Measurements from ENCODE around the gene KIAA0930. TPM values are rescaled to one million over a fixed set of nuclear protein-coding genes. Genes with fewer than 3 reads are reported as not detected.

The KIAA0930 gene
- polyA plus RNA-seq, 4 donors: 15.7 to 23.3 (median 22.2) TPM

- no peak for DNase-seq (ENCODE audit: low read depth in 4 of 4, low spot score in 2 of 4)
These were observed 17.2 kb downstream of the KIAA0930 start for GRCh38 chr22:45223304-45224117.

DNA sequence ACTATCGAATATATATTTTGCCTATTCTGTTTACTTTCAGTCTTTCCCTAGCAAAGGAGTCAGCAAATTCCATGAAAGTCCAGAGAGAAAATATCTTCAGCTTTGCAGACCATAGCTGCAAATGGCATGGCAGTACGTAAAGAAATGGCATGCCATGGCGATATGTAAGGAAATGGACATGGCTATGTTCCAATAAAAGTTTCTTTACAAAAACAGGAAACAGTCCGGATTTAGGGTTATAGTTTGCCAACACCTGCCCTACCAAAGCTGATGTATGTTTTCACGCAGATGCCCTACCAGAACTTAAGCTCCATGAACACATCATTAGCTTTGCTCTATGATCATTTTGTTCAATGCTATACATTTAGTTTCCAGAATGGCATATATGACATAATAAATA, 19.5 kb downstream of the KIAA0930 start:
- no peak for DNase-seq (ENCODE audit: low read depth in 4 of 4, low spot score in 2 of 4)

DNA sequence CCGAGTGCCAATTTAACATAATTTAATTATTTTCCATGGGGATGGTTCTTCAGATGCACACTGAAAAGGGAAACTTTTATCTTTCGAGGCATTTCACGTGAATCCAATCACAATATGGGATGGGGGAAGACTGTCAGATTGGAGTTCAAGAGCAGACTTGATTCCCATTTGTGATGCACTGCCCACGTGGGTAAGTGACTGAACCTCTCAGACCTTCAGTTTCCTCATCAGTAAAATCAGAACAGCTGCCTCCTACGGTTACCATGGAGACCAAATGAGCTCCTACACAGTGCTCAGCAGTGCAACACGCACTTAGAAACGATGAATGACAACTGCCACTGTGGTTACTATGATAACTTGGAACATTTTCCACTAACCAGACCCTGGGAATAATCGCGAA, 21.7 kb downstream of the KIAA0930 start:
- DNase-seq (ENCODE audit: low read depth in 4 of 4, low spot score in 2 of 4): no peak

GRCh38 chr22:45217806-45218205, 22.9 kb downstream of the KIAA0930 start:
- DNase-seq (ENCODE audit: low read depth in 4 of 4, low spot score in 2 of 4): no peak

- DNase-seq (ENCODE audit: low read depth in 4 of 4, low spot score in 2 of 4): no peak
These were observed 23.3 kb downstream of the KIAA0930 start for GRCh38 chr22:45217345-45217744.

DNA sequence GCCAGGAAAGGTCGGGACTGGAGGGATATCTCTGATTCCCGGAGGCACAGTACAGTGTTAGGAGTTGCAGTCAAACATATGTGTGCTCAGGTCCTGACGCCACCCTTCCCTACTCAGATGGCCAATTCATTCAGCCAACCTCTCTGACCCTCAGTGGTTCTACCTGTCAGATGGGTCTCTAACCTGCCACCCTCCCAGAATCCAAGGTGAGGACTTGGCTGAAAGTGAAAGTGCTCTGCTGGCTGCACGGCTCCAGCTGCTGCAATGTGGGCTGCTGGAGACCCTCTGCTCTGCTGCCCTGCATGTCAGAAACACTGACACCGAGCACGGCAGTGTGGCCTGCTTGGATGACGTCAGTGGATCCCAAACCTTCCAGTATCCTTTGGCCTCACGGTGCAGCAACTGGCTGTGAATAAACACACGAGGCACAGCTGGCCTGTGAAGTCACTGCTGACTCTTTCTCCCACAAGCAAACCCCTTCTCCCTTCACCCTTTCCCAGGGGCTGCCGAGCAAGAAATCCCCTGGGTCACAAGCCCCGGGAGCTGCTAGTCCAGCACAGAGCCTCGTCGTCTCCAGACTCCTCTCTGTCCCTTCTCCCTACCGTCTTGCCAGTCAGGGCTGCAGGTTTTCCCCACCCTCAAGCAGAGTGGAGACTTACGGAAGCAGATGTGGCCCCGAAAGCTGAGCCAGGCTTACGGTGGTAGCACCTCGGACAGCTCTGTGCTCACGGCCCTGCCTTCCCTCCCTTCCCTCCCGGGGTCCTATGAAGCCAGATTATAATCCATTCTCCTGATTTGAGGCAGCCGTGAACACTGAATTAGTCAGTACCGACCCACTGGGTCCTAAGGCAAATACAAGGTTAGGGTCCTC, 24.3 kb downstream of the KIAA0930 start:
- no peak for DNase-seq (ENCODE audit: low read depth in 4 of 4, low spot score in 2 of 4)

GRCh38 chr22:45212992-45213751, 27.5 kb downstream of the KIAA0930 start:
- DNase-seq (ENCODE audit: low read depth in 4 of 4, low spot score in 2 of 4): no peak

- no peak for DNase-seq (ENCODE audit: low read depth in 4 of 4, low spot score in 2 of 4)
These were observed 28.4 kb downstream of the KIAA0930 start for GRCh38 chr22:45212306-45212709.

DNA sequence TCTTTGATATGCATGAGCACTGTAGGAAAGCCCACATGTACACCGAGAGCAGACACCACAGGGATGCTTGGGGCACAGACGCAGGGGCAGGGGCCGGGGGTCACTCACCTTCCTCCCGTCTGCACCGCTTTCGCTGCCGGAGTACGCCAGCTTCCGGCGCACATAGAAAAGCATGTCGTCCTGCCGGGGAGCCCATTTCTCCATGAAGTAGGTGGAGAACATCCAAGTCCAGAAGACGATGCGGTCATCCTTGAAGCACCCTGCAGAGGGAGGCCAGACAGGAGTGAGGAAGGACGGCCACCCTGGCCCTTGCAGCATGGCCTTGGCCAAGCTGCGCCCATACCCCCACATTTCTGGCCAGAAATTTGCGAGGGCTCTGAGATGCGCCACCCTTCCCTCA, 28.8 kb downstream of the KIAA0930 start:
- no peak for DNase-seq (ENCODE audit: low read depth in 4 of 4, low spot score in 2 of 4)

DNA sequence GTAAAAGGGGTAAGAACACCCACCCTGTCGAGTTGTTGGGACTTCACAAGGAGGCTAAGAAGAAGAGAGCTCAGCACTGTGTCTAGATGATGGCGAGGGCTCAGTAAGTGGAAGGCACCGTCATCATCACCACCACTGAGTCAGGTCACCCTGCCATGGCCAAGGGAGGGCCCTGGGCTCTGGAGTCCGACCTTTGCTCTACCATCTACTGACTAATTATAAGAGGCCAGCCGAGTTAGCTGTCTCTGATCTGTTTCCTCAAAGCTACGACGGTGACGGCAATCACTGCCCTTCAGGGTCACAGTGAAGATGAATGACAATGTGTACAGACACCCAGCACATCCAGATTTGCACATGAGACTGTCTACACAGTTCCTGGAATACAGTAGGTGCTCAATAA, 29.3 kb downstream of the KIAA0930 start:
- DNase-seq (ENCODE audit: low read depth in 4 of 4, low spot score in 2 of 4): no peak

GRCh38 chr22:45210991-45211390, 29.7 kb downstream of the KIAA0930 start:
- DNase-seq (ENCODE audit: low read depth in 4 of 4, low spot score in 2 of 4): no peak

- no peak for DNase-seq (ENCODE audit: low read depth in 4 of 4, low spot score in 2 of 4)
These were observed 30.1 kb downstream of the KIAA0930 start for GRCh38 chr22:45210577-45210976.

GRCh38 chr22:45210174-45210573, 30.5 kb downstream of the KIAA0930 start:
- DNase-seq (ENCODE audit: low read depth in 4 of 4, low spot score in 2 of 4): no peak

DNA sequence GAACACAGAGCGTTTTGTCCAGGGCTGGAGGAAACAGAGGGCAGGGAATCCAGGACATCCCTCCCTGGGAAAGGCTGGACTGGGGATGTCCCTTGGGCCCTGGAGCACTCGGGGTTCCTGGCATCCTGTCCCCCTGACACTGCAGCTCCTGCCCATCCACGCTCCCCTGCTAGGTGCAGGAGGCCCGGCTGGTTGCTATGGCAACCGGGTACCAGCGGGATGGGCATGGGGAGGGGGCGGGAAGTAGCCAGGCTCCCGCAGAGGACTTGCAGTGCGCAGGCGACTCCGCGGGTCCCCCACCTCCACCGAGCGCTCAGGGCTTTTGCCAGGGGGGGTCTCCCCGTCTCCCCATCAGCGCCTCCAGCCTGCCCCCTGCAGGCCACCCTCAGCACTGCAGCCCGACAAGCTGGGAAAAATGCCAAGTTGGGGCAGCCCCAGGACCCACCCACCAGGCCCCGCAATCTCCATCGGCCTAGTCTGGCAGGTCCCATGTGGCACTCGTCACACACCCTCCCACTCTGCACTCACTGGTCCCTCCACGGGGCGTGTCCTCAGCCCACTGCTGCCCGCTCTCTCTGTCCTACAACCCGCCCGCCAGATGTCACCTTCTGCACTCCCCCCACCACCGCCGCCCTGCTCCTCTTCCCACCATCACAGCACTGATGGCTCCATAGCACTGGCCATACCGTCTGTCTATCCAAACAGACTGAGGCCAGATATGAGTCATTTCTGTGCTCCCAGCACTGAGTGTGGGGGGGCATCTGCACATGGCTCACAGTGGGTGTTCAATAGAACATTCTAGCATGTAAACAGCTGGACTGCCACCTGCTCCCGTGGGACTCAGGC, 31.5 kb downstream of the KIAA0930 start:
- DNase-seq (ENCODE audit: low read depth in 4 of 4, low spot score in 2 of 4): no peak

DNA sequence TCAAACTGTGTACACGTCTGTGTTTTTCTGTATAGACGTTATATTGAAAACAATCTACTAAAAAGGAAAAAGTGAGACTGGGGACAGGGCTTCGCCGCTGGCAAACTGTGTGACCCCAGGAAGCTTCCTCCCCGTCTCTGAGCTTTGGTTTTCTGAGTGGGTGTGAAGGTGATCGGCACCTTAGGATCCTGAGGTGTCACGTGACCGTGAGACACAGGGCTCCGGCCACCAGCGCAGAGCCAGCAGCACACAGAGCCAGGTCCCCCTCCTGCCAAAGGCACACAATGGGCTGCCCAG, 32.0 kb downstream of the KIAA0930 start:
- no peak for DNase-seq (ENCODE audit: low read depth in 4 of 4, low spot score in 2 of 4)

- no peak for DNase-seq (ENCODE audit: low read depth in 4 of 4, low spot score in 2 of 4)
These were observed 32.6 kb downstream of the KIAA0930 start for GRCh38 chr22:45207981-45208664.

DNA sequence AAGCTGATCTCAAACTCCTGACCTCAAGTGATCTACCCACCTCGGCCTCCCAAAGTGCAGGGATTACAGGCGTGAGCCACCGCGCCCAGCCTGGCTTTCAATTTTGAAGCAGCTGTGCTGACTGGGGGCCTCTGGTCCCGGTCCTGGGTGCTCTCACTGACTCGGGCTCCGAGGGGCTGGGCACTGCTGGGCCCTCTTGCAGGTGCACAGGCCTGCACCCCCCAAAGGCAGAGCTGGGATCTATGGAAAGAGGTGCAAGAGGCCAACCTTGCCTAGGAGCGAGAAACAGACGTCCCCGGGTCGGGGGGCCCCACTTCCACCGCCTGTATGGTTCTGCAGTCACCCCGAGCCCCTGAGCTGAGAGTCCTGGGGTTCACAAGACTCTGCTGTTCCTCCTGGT, 33.2 kb downstream of the KIAA0930 start:
- no peak for DNase-seq (ENCODE audit: low read depth in 4 of 4, low spot score in 2 of 4)

DNA sequence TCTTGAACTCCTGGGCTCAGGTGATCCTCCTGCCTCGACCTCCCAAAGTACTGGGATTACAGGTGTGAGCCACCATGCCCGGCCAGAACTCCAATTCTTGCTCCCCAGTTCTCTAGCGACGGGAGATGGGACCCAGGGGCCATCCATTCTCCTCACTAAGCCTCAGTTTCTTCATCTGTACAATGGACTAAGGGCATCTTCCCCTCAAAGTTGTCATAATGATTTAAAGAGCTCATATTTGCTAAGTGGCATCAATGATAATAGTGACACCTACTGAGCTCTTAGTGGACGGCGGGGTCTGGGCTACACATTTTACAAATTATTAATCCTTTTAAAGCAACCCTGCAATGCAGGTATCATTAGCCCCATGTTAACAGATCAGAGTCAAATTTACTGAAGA, 34.5 kb downstream of the KIAA0930 start:
- DNase-seq (ENCODE audit: low read depth in 4 of 4, low spot score in 2 of 4): no peak

DNA sequence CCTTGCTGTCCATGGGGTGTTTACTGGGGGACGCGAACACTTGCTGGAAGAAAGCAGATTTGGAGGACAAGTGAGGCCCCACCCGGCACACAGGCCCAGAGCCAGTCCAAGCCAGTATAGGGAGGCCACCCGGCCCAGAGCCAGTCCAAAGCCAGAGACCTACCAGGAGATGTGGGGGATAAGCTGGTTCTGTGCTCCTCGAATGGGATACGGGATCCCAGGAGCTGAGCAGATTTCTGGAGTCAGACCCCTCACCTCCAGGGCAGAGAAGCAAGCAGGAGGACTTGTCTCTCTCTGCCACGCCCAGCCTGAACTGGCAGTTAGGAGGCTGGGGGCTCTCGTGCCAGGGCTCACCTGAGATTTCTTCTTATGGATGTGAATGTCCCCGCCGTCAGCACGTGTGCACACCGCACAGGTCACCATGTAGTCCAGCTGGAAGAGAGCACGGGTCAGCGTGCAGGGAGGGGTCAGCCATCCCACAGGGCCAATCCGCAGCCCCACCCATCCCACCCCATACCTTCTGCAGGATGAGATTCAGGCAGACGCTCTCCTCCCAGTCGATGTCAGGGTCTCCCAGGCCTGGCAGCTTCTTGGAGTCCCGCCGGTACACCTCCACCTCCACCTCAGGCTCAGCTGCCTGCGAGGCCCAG, 35.3 kb downstream of the KIAA0930 start:
- DNase-seq (ENCODE audit: low read depth in 4 of 4, low spot score in 2 of 4): no peak
